Astrocyte of the spinal cord (primary cell): ENCODE data around the gene PALLD.

ENCODE experiments used
- DNase-seq: peaks from one replicate; pipeline ENCODE4 v3.0.0; 2011; ENCODE audit warnings: low read depth, low spot score
- H3K4me3 ChIP-seq: 2 replicates; pipeline ENCODE4 v1.5.1; 2011; ENCODE audit warnings: low read depth, mild to moderate bottlenecking, low read length, moderate library complexity
- in situ Hi-C: cut with HindIII; loops from 2 replicates; pipeline ENCODE4 v1.10.0; 2017; ENCODE audit warnings: low sequenced_read_pairs
- TF ChIP-seq, protein P1 (sequence below): IDR thresholded peaks from 2 replicates; pipeline ENCODE4 v1.5.1; 2012; ENCODE audit warnings: low read depth, mild to moderate bottlenecking, low read length, inconsistent platforms

PALLD gene

DNA sequence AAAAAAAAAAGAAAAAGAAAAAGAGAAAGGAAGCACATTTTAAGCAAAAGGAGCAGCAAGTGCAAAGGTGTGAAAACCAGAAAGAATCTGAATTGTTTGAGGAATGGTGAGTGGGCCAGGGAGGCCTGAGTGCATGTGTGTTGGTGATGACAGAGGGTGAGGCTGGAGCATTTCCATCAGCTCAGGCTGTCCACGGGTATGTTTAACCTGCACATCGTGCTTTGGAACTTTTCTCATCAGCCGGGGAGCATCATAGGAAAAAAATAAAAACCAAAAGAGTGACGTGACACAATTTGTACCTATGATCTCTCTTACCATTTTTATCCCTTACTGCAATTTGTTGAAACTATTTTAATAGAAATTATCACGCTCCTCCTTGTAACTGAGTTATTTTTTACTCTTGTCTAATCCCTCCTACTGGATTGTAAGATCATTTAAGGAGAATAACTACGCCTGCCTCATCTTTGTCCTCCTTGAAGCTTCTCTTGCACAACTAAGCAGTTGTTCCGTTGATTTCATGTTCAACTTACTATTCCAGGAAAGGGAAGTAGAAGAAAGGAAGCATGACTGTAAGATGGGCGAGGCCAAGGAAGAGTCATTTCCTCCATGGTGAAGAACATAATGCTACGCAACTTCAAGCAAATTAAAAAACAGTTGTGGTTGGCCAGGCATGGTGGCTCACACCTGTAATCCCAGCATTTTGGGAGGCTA is 7.0 kb downstream of the PALLD start:
- H3K4me3 ChIP-seq: no peak overlapping the region
- in situ Hi-C loops: no loop called here
- DNase-seq: no peak
- TF ChIP-seq, protein P1, sequence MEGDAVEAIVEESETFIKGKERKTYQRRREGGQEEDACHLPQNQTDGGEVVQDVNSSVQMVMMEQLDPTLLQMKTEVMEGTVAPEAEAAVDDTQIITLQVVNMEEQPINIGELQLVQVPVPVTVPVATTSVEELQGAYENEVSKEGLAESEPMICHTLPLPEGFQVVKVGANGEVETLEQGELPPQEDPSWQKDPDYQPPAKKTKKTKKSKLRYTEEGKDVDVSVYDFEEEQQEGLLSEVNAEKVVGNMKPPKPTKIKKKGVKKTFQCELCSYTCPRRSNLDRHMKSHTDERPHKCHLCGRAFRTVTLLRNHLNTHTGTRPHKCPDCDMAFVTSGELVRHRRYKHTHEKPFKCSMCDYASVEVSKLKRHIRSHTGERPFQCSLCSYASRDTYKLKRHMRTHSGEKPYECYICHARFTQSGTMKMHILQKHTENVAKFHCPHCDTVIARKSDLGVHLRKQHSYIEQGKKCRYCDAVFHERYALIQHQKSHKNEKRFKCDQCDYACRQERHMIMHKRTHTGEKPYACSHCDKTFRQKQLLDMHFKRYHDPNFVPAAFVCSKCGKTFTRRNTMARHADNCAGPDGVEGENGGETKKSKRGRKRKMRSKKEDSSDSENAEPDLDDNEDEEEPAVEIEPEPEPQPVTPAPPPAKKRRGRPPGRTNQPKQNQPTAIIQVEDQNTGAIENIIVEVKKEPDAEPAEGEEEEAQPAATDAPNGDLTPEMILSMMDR: no peak

DNA sequence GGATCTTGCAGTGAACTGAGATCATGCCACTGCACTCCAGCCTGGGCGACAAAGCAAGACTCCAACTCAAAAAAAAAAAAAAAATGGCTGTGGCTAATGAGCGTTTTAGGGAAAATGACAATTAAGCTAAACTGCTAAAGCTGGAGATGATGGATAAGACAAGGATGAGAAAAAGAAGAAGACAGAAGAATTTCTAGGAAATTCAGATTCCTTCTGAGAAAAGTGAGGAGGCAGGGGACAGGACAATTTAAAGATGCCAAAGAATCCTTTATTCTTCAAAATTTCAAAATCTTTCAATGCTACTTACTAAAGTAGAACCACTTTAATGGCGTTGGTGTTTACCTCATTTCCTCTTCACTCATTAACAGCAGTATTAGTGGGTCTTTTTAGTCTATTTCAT is 7.7 kb downstream of the PALLD start:
- TF ChIP-seq, protein P1: no peak
- no peak overlapping the region for H3K4me3 ChIP-seq
- no peak for DNase-seq
- in situ Hi-C loops: no loop called here

DNA sequence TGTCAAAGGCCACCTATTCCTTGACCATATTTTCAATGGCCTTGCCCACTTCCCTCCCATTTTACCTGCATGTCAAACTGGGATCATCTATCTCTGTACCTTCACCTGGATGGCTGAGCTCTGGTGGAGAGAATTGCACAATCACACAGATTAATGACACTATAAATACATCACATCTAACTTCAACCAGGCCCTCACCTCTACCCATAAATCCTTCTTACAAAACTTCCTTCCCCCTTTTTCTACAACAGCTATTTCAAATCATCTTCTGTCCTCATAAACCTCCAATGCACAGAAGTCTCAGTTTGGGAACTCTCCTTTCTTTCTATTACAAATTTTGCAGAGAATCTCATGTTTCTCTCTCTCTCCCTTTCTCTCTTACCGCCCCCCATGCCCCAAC is 9.2 kb downstream of the PALLD start:
- TF ChIP-seq, protein P1: no peak
- in situ Hi-C loops: no loop called here
- no peak overlapping the region for H3K4me3 ChIP-seq
- no peak for DNase-seq

DNA sequence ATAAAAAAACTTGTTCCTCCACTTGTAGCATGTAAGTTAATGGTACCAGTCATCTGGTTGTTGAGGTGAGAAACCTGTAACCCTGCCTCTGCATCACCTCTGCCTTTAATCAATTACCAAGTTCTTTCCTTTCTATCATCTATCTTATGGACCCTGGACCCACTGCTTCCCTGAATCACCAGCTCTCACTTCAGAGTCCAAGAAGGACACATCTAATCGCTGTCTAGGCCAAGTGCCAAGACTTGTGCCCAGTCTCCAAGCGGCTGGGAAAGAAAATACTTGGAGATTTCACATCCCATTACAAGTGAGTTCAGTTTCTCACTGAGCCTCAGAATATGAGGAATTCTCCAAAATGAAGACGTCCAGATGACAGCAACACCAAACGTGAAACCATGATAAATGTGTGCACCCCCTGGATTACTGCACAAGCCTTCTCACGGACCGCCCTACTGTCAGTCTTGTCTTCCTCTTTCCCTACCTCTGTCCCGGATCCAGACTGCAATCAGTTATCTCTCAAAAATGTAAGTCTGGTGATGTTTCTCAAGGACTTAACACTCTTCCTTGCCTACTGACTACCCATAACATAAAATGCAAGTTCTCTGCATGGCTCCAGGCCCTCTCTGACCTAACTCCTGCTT is 10.4 kb downstream of the PALLD start:
- no peak for DNase-seq
- TF ChIP-seq, protein P1: no peak
- in situ Hi-C loops: no loop called here
- no peak overlapping the region for H3K4me3 ChIP-seq

DNA sequence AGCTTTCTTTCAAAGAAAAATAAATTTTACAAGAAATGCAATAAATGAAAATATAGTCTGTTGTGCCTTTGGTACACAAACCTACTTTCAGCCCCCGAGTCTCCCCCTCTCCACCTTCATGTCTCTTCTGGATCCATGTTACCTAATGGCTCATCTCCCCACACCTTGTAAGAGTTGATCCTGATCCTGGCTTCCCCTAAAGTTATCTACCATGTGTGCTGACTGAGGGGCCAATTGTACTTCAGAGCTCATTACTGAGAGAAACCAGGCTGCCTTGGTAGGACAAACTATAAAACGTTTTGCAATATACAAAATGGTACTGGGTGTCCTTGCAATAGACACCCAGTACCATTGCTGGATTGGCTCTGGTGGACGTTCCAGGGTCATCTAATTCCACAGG is 11.8 kb downstream of the PALLD start:
- no peak for DNase-seq

DNA sequence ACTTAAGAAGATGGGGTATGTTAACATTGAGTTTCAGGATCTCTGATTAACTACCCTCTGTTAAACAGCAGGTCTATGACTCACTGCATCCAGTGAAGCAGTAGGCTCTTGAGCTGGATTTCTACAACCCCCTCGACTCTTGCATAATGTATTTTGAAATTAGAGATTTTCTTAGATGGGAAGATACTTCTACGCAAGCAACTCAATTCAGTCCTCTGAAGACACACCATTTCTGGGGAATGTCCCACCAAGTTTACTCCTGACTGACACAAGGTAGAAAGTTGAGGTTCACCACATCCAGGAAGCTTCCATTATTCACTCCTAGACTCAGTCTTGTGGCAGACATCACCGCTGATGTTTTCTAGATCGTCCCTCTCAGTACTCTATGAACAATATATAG is 12.9 kb downstream of the PALLD start:
- TF ChIP-seq, protein P1: no peak
- in situ Hi-C loops: no loop called here
- no peak overlapping the region for H3K4me3 ChIP-seq
- no peak for DNase-seq

More for the DNA sequence above, 11.8 kb downstream of the PALLD start:
- no peak overlapping the region for H3K4me3 ChIP-seq
- TF ChIP-seq, protein P1: no peak
- in situ Hi-C loops: no loop called here
